8988T (cell line): ENCODE data around the gene SZT2.

Experiments
- DNase-seq: peaks from one replicate; pipeline ENCODE4 v3.0.0; 2011

Gene SZT2

DNA sequence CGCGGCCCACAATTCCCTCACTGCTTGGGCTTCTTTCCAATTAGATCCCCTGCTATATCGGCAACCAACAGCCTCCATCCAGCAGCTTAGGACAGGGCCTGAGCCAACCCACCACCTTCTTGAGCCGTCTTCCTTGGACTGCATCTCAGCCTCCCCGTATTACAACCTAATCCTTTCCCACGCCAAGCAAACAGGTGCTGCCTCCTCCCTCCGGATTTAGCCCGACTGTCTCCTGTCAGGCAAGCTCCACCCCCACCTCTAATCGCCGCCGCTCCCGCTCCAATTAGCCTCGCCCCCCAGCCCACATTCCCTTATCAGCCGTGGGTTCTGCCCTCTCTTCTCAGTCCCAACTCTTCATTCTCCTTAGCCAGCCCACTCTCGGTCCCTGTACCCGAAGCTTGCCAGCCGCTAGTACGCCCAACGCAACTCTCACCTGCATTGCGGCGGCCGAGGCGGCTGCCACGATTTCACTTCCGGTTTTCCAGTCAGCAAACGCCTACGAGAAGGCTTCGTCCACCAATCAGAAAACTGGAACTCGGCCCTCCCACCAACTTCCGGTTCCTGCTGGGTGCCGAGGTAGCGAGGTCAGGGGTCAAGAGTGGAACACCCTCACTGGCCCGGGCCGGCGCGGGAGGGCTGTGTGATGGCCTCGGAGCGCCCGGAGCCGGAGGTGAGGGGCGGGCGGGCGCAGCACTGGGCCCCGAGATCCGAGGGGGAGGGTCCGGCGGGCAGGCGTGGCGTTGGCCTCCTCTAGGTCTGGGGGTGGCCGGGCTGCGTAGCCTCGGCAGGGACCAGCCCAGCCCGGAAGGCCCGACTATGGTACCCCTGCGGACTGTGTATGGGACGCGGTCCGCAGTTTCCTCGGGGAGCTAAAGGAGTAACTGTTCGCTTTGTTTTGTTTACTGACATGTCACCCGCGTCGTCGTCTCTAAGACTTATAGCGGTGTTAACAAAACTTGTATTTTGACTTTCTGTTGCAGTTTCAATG is at the start of gene SZT2, which contains the start of gene MED8:
Gene SZT2 (plus strand): TSS at position 574 of the 988 bp plus-strand sequence. CDS start 70 bp downstream, at position 644.
Gene MED8 (minus strand): TSS at position 475 of the 988 bp plus-strand sequence. CDS start 36 bp downstream, at position 439.
- peak; percentile 80 for DNase-seq

- no peak for DNase-seq
Measured at GRCh38 chr1:43340559-43340958, 49.1 kb upstream of the SZT2 start.

DNA sequence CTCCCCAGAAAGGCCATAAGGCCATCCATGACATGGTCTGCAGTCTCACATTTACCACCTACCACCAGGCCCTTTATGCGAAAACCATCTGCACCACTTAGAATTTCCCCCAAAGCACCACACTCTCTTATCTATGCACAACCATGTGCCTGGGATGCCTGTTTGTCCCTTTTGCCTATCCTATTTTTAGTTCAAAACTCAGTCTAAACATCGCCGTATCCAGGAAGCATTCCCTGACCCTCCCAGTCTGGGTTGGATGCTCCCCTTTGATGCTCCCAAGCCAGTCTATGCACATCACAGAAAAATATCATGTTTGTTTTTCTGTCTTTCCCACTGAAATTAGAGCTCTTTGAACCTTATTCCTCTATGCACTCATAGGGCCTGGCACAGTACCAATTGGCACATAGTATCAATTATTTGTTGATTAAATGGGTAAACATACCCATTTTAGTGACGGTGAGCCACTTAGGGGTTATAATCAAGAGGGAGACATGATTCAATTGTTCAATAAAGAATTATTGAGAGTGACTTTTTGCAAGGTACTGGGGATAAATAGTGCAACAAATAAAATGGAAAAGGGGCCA is 45.3 kb upstream of the SZT2 start:
- no peak for DNase-seq

- no peak for DNase-seq
Measured at GRCh38 chr1:43345120-43345519, 44.6 kb upstream of the SZT2 start.

- no peak for DNase-seq
Measured at GRCh38 chr1:43346636-43347035, 43.1 kb upstream of the SZT2 start.

GRCh38 chr1:43348343-43348808 is 41.3 kb upstream of the SZT2 start:
- DNase-seq: no peak

DNA sequence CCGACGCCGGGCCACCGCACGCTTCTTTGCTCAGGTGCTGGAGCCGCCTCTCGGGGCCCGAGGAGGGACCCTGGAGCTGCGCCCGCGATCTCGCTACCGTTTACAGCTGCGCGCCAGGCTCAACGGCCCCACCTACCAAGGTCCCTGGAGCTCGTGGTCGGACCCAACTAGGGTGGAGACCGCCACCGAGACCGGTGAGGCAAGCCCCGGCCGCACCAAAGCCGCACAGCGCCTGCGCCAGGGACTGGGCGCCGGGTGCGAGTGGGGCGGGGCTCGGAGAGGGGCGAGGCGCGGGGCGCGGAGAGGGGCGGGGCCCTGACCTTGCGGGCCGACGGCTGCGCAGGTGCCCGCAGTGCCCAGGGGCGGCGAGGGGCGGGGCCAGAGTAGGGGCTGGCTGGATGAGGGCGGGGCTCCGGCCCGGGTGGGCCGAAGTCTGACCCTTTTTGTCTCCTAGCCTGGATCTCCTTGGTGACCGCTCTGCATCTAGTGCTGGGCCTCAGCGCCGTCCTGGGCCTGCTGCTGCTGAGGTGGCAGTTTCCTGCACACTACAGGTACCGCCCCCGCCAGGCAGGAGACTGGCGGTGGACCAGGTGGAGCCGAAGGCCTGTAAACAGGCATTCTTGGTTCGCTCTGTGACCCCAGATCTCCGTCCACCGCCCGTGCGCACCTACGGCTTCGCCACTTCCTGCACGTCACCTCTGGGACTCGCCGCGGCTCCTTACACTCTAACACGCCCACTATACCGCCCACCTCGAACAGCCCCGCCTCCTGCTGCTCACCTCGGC is 40.7 kb upstream of the SZT2 start:
- peak; percentile 83 for DNase-seq

DNA sequence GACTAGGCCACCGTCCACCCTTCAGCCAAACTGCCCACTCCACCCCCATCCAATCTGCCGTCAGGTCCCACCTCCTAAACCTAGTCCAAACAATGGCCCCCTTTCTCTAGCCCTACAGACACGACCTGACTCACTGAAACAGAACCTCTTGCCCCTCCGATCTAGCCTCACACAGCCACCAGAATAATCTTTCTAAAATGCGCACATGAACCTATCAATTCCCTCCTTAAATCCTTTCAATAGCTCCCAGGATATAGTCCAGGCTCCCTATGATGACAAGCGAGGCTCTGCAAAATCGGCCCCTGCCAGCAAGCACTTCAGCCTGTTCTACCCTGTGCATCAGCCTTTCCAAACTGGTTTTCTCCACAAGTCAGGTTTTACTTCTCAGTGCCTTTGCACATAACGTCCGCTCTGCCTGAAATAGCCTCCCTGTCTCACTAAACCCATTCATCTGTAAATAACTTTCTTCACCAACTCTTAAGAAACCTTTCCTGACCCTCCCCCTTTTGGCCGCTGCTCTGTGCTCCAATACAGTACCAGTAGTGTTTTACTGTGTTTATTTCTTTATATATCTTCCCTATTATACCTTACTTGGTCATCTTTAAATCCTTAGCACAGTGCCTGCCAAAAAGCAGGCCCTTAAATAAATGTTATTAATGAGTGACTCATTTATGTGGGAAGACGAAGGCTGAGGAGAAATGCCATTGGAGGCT is 39.9 kb upstream of the SZT2 start:
- no peak for DNase-seq

DNA sequence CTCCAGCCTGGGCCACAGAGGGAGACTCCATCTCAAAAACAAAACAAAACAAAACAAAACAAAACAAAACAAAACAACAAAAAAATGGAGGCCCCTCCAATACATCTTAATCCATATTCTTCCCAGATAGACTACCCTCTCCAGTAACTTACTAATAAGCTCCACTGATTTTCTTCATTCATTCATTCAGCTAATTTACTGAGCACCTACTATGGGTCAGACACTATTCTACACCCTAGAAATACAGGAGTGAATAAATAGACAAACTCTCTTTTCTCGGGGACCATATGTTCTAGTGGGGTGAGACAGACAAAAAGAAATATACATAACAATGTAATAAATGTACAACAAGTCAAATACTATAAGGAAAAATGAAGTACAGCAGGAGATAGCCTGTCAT is 38.7 kb upstream of the SZT2 start:
- no peak for DNase-seq

- DNase-seq: no peak
Measured at GRCh38 chr1:43351421-43352350, 38.0 kb upstream of the SZT2 start.

- no peak for DNase-seq
Measured at GRCh38 chr1:43352351-43352705, 37.4 kb upstream of the SZT2 start.

GRCh38 chr1:43352881-43353280 is 36.8 kb upstream of the SZT2 start:
- no peak for DNase-seq

DNA sequence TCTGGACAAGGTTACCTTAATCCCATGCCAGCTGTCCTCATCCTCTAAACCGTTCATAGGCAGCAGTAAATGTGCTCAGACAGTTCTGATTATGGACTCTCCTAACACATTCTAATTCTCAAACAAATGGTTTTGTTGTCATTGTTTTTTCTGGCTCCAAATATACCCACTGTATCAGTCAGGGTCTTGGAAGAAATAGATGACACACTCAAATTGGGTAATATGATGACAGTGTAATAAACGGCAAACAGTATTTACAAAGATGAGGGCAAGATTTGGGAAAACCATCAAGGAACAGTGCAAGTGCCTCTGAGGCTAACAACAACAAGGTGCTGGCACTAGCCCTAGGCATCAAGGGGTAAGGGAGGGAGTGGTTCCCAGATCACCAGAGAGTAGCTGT is 35.2 kb upstream of the SZT2 start:
- no peak for DNase-seq

DNA sequence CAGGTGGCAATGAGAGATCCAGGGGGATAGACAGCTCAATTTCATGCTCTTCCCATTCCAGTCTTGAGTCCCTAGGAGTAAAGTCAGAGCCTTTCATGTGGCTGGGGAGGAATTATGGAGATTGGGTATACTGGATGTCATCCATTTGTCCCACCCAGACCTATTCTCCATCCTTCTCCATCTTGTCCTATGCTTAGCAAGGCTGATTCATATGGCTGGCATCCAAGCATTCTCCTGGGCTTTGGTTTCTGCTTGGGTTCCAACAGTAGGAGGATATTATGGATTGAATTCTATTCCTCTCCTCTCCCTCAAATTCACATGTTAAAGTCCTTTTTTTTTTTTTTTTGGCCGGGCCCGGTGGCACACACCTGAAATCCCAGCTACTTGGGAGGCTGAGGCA is 34.8 kb upstream of the SZT2 start:
- no peak for DNase-seq

- DNase-seq: no peak
Measured at GRCh38 chr1:43357251-43357650, 32.4 kb upstream of the SZT2 start.

DNA sequence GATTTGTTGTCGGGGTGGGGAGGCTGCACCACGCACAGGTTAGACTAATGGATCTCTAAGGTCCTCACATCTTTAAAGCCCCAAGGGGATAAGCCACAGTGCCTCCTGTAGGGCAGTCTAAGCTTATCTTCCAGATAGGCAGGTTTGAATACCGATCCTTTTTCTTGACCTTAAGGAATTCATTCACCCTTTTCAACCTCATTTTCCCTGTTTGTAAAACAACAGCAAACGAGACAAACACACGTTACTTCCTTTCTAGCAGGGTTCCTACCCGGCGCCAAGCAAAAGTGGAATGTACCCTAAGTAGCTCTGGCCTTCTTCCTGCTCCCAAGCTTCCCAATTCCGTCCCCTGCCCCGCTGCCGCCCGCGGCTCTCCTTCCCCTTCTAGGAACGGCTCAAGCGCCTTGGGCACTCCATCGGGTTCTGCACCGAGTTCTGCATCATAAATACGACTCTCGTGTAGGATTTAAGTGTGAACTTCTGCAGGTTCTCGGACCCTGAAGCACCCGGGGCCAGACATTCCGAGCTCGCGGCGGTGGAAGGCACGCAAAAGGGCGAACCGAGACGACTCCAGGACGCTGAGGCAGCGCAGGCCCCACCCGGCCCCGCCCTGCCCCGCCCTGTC is 31.5 kb upstream of the SZT2 start:
- DNase-seq: no peak

- peak; percentile 59 for DNase-seq
Measured at GRCh38 chr1:43358746-43359693, 30.7 kb upstream of the SZT2 start, which contains the start of gene CDC20. TSS of gene CDC20 (plus strand) at chr1:43358981. CDS start at chr1:43359216, 235 bp downstream.

- no peak for DNase-seq
Measured at GRCh38 chr1:43359696-43360095, 30.0 kb upstream of the SZT2 start.

GRCh38 chr1:43360616-43361015 is 29.1 kb upstream of the SZT2 start:
- no peak for DNase-seq
